Cardiac atrium fibroblast (primary cell): ENCODE measurements around the gene AMY1C. TPM values are rescaled to one million over a fixed set of nuclear protein-coding genes. Genes with fewer than 3 reads are reported as not detected.

Source experiments
- total RNA-seq: library from RNA; depleted of rRNA; stranded (reverse); fragments of >200 nt; gene quantifications from 2 replicates; pipeline ENCODE4 v1.2.3, GENCODE V29; 2015

Gene AMY1C
- not detected in 2 replicates for total RNA-seq

DNA sequence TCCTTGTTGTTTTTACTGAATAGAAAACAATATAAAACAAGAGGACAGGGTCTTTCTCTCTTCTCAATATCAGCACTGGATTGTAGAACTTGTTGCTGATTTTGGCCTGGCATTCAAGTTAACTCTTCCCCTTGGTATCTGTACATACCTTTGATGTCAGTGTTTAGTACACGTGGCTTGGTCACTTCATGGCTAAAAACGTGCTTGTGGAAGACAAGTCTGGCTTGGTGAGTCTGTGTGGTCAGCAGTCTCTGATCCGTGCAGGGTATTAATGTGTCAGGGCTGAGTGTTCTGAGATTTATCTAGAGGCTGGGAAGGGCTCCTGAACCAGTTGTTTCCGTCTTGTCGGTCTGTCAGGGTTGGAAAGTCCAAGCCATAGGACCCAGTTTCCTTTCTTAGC, at the start of gene AMY1C:
Gene AMY1C (plus strand): TSS at position 301 of the 400 bp plus-strand sequence. CDS start 572 bp downstream, outside the sequence.

Other genes starting within 250 kb of the AMY1C start
- 6.5 and 9.9 TPM in 2 replicates for gene RNPC3, start 224.2 kb upstream of the AMY1C start, total RNA-seq
- 1.1 TPM in 2 replicates for gene AMY2B, start 178.3 kb upstream of the AMY1C start, total RNA-seq
- not detected in 2 replicates for gene AMY2A, start 132.5 kb upstream of the AMY1C start, total RNA-seq
- gene AMY1A, start 94.1 kb upstream of the AMY1C start, total RNA-seq: not detected in 2 replicates
- not detected in 2 replicates for gene AMY1B, start 53.7 kb upstream of the AMY1C start, total RNA-seq